ENCODE data around the gene PRDX4. TPM values are rescaled to one million over a fixed set of nuclear protein-coding genes. Genes with fewer than 3 reads are reported as not detected.

PRDX4 gene
- total RNA-seq, 1 experiment from 2014 or later = 142 TPM

GRCh38 chrX:23656091-23656490, 11.2 kb upstream of the PRDX4 start (continued):
- TF ChIP-seq ERG (CRISPR knock-in tag; IDR thresholded peaks at IDR 0.05) = no peak
- TF ChIP-seq ETV6 (CRISPR knock-in tag; IDR thresholded peaks at IDR 0.05) = no peak
- no peak for TF ChIP-seq E2F4 (CRISPR knock-in tag; IDR thresholded peaks at IDR 0.05; ENCODE audit: borderline replicate concordance, low read depth)
- TF ChIP-seq PRDM15 (CRISPR knock-in tag; IDR thresholded peaks at IDR 0.05) = no peak
- no peak for TF ChIP-seq HMGXB4 (CRISPR knock-in tag; IDR thresholded peaks at IDR 0.05)
- no peak for TF ChIP-seq SP1 (CRISPR knock-in tag; conservative IDR thresholded peaks at IDR 0.05)
- no peak for TF ChIP-seq FOXJ3 (CRISPR knock-in tag; IDR thresholded peaks at IDR 0.05; ENCODE audit: borderline replicate concordance)
- no peak for TF ChIP-seq ZNF121 (CRISPR knock-in tag; IDR thresholded peaks at IDR 0.05)
- no peak for TF ChIP-seq MYBL2 (CRISPR knock-in tag; IDR thresholded peaks at IDR 0.05)

GRCh38 chrX:23656684-23657083, 10.6 kb upstream of the PRDX4 start:
- ChIA-PET POLR2A (no interaction called here), CTCF (no interaction called here)
- Mint-ChIP-seq H3K27me3 (ENCODE audit: low read depth) (no peaks in the 10 kb centered on the region), H3K27ac (no peak overlapping the region; the same call in 1 of the 2 replicates), H3K4me1 (peaks cover 32% of the 10 kb centered on the region), H3K36me3 (peaks cover 21% of the 10 kb centered on the region), H3K9me3 (no peaks in the 10 kb centered on the region), H3K4me3 (no peak overlapping the region)
- no peak for TF ChIP-seq TP53 (CRISPR knock-in tag; IDR thresholded peaks at IDR 0.05)
- no peak for TF ChIP-seq ATF1 (CRISPR knock-in tag; IDR thresholded peaks at IDR 0.05)
- no peak for TF ChIP-seq NFE2L1 (CRISPR knock-in tag; IDR thresholded peaks at IDR 0.05)
- no peak for TF ChIP-seq ZMAT4 (CRISPR knock-in tag; IDR thresholded peaks at IDR 0.05)
- TF ChIP-seq FOXJ3 (CRISPR knock-in tag; IDR thresholded peaks at IDR 0.05; ENCODE audit: borderline replicate concordance) = no peak
- no peak for TF ChIP-seq SMAD3 (CRISPR knock-in tag; IDR thresholded peaks at IDR 0.05; ENCODE audit: borderline replicate concordance)
- TF ChIP-seq MAX (CRISPR knock-in tag; IDR thresholded peaks at IDR 0.05) = no peak
- no peak for TF ChIP-seq NFATC4 (CRISPR knock-in tag; IDR thresholded peaks at IDR 0.05)
- DNase-seq (ENCODE audit: low spot score) (no peak), ATAC-seq (no peak)

GRCh38 chrX:23659339-23659738, 8.0 kb upstream of the PRDX4 start:
- H3K36me3 Mint-ChIP-seq = peaks cover 11% of the 10 kb centered on the region; the same call in 1 of the 2 replicates

More at GRCh38 chrX:23659339-23659738, 8.0 kb upstream of the PRDX4 start:
- ATAC-seq = no peak
- Mint-ChIP-seq H3K27me3 (ENCODE audit: low read depth) (no peaks in the 10 kb centered on the region), H3K9me3 (no peaks in the 10 kb centered on the region), H3K4me1 (peaks cover 32% of the 10 kb centered on the region), H3K4me3 (peak overlapping the region; percentile 57), H3K27ac (peak overlapping the region; percentile 98)
- TF ChIP-seq NFATC4 (CRISPR knock-in tag; IDR thresholded peaks at IDR 0.05) = no peak
- no peak for DNase-seq (ENCODE audit: low spot score)
- ChIA-PET CTCF (no interaction called here), POLR2A (no interaction called here)

All from WTC11 (cell line).